Smooth muscle cell (in vitro differentiated cells): ENCODE data around the gene BCAM. TPM values are rescaled to one million over a fixed set of nuclear protein-coding genes. Genes with fewer than 3 reads are reported as not detected.

Source experiments
- DNase-seq: peaks from one replicate; lab custom pipeline; 2025; ENCODE audit not compliant: unreplicated experiment; lab: John Stamatoyannopoulos, UW
- H2AFZ ChIP-seq: fragments of 200-600 bp; sonication (generic); 2 replicates; pipeline ENCODE4 v1.6.0; 2016; ENCODE audit warnings: antibody characterized with exemption, low read depth, mild to moderate bottlenecking
- H3F3A ChIP-seq: fragments of 200-600 bp; sonication (generic); 2 replicates; pipeline ENCODE4 v1.6.0; 2017; ENCODE audit warnings: antibody characterized with exemption, low read depth
- H3K27ac ChIP-seq: fragments of 200-600 bp; sonication (generic); 2 replicates; pipeline ENCODE4 v1.5.1; 2016; ENCODE audit warnings: low read depth, mild to moderate bottlenecking
- H3K27me3 ChIP-seq: fragments of 200-600 bp; sonication (generic); 2 replicates; pipeline ENCODE4 v1.6.1; 2016; ENCODE audit warnings: low read depth, mild to moderate bottlenecking
- H3K36me3 ChIP-seq: fragments of 200-600 bp; sonication (generic); 2 replicates; pipeline ENCODE4 v1.5.1; 2016; ENCODE audit warnings: low read depth
- H3K4me1 ChIP-seq: fragments of 200-600 bp; sonication (generic); 2 replicates; pipeline ENCODE4 v1.5.1; 2016; ENCODE audit warnings: low read depth
- H3K4me2 ChIP-seq: fragments of 200-600 bp; sonication (generic); 2 replicates; pipeline ENCODE4 v1.6.0; 2016; ENCODE audit warnings: mild to moderate bottlenecking
- H3K4me3 ChIP-seq: fragments of 200-600 bp; sonication (generic); 2 replicates; pipeline ENCODE4 v1.5.1; 2016; ENCODE audit warnings: mild to moderate bottlenecking
- H3K79me2 ChIP-seq: fragments of 200-600 bp; sonication (generic); 2 replicates; pipeline ENCODE4 v1.6.0; 2016; ENCODE audit warnings: low read depth, mild to moderate bottlenecking
- H3K9ac ChIP-seq: fragments of 200-600 bp; sonication (generic); 2 replicates; pipeline ENCODE4 v1.6.0; 2016; ENCODE audit warnings: low read depth
- H3K9me3 ChIP-seq: fragments of 200-600 bp; sonication (generic); replicated peaks from 2 replicates; pipeline ENCODE4 v1.5.1; 2016; ENCODE audit warnings: low read depth
- H4K20me1 ChIP-seq: fragments of 200-600 bp; sonication (generic); 2 replicates; pipeline ENCODE4 v1.6.0; 2016; ENCODE audit warnings: low read depth
- CTCF ChIP-seq: fragments of 200-600 bp; sonication (generic); IDR thresholded peaks from 2 replicates; pipeline ENCODE4 v1.5.1; 2017; ENCODE audit warnings: borderline replicate concordance, mild to moderate bottlenecking, antibody characterized with exemption; ENCODE audit not compliant: insufficient read depth, poor library complexity, severe bottlenecking
- WGBS: methylation state at CpG from one replicate; pipeline ENCODE4 v1.1.7; 2016; ENCODE audit warnings: low lambda C conversion rate; 5-methylcytosine and 5-hydroxymethylcytosine counted together
- polyA plus RNA-seq: library from polyadenylated mRNA; unstranded; fragments of >200 nt; fragmentation: Nextera tagmentation; extraction: Ambion mirVana; gene quantifications from 2 replicates; pipeline ENCODE4 v1.2.1, GENCODE V29; 2016
- total RNA-seq: library from RNA; depleted of rRNA; stranded (reverse); fragments of >200 nt; gene quantifications from 2 replicates; pipeline ENCODE4 v1.2.3, GENCODE V29; 2014

Gene BCAM
- total and polyA plus RNA-seq, 2 experiments from 2014 or later = 1.5 to 5.0 TPM

GRCh38 chr19:44799627-44800346, 9.1 kb upstream of the BCAM start:
- H3K9me3 ChIP-seq = no peaks in the 10 kb centered on the region
- TF ChIP-seq CTCF = no peak

GRCh38 chr19:44800461-44800860, 8.4 kb upstream of the BCAM start:
- Histone ChIP-seq H3K4me3 (no peak overlapping the region), H3K27me3 (no peaks in the 10 kb centered on the region), H3F3A (no peaks in the 10 kb centered on the region), H3K4me2 (no peak overlapping the region), H3K4me1 (no peaks in the 10 kb centered on the region), H3K27ac (no peak overlapping the region), H3K9me3 (no peaks in the 10 kb centered on the region), H2AFZ (no peak overlapping the region), H3K36me3 (no peaks in the 10 kb centered on the region), H4K20me1 (no peaks in the 10 kb centered on the region), H3K79me2 (no peaks in the 10 kb centered on the region), H3K9ac (no peak overlapping the region)
- WGBS = 14% methylated on average over 2 of the region's 3 CpGs
- peak; percentile 54 for DNase-seq
- TF ChIP-seq CTCF = peak; percentile 90

More at GRCh38 chr19:44799627-44800346, 9.1 kb upstream of the BCAM start:
- Histone ChIP-seq H3K4me3 (no peak overlapping the region), H3K27me3 (no peaks in the 10 kb centered on the region), H3K9ac (no peak overlapping the region), H3K4me1 (no peaks in the 10 kb centered on the region), H3K27ac (no peak overlapping the region), H3K36me3 (no peaks in the 10 kb centered on the region), H3F3A (no peaks in the 10 kb centered on the region), H2AFZ (no peak overlapping the region), H3K4me2 (no peak overlapping the region), H4K20me1 (no peaks in the 10 kb centered on the region), H3K79me2 (no peaks in the 10 kb centered on the region)
- no peak for DNase-seq
- 85% methylated on average over 10 of the region's 10 CpGs for WGBS

- TF ChIP-seq CTCF = no peak
Measured at GRCh38 chr19:44803442-44804428, 5.2 kb upstream of the BCAM start.

More at GRCh38 chr19:44803442-44804428, 5.2 kb upstream of the BCAM start:
- no peaks in the 10 kb centered on the region for H3K27me3 ChIP-seq
- H3K36me3 ChIP-seq = no peaks in the 10 kb centered on the region
- H3K4me1 ChIP-seq = peaks cover 9% of the 10 kb centered on the region
- no peak overlapping the region for H3K4me3 ChIP-seq
- no peak overlapping the region for H3K27ac ChIP-seq
- no peaks in the 10 kb centered on the region for H3K79me2 ChIP-seq
- no peak for DNase-seq
- no peak overlapping the region for H2AFZ ChIP-seq
- H4K20me1 ChIP-seq = no peaks in the 10 kb centered on the region
- WGBS = 92% methylated on average over 13 of the region's 13 CpGs
- H3K4me2 ChIP-seq = no peak overlapping the region
- no peaks in the 10 kb centered on the region for H3F3A ChIP-seq
- H3K9me3 ChIP-seq = no peaks in the 10 kb centered on the region
- no peak overlapping the region for H3K9ac ChIP-seq
